Prostate gland (tissue), 2 donors: ENCODE results near the gene ST6GAL1. TPM values are rescaled to one million over a fixed set of nuclear protein-coding genes. Genes with fewer than 3 reads are reported as not detected.

Experiments
- DNase-seq: peaks from one replicate; pipeline ENCODE4 v3.0.0-alpha.2; 2019; ENCODE audit warnings: low spot score
- H3K27ac ChIP-seq, 2 donors: fragments of 200-600 bp; sonication (generic); 2 replicates each; pipeline ENCODE4 v1.5.1; 2017 to 2019
- H3K27me3 ChIP-seq: fragments of 200-600 bp; sonication (generic); replicated peaks from 2 replicates; pipeline ENCODE4 v1.5.1; 2019; ENCODE audit not compliant: insufficient read depth
- H3K36me3 ChIP-seq, 2 donors: fragments of 200-600 bp; sonication (generic); 1 replicate in 1 of 2; 2 replicates in 1 of 2; pipeline versions ENCODE4 v1.5.1 to v1.8.1; 2017 to 2019
- H3K4me1 ChIP-seq: fragments of 200-600 bp; sonication (generic); replicated peaks from 2 replicates; pipeline ENCODE4 v1.5.1; 2019
- H3K4me3 ChIP-seq, 2 donors: fragments of 200-600 bp; sonication (generic); 2 replicates each; pipeline ENCODE4 v1.5.1; 2017 to 2019
- H3K9me3 ChIP-seq: fragments of 200-600 bp; sonication (generic); 2 replicates; pipeline ENCODE4 v1.5.1; 2017
- CTCF ChIP-seq, 4 experiments: fragments of 200-600 bp in 2 of 4; fragments of 450-650 bp in 2 of 4; sonication (generic) in 2 of 4; IDR thresholded peaks; 1 replicate in 3 of 4; 2 replicates in 1 of 4; pipeline ENCODE4 v1.5.1; 2016 to 2019; ENCODE audit warnings: antibody characterized with exemption in 4 of 4, mild to moderate bottlenecking in 2 of 4, moderate library complexity in 2 of 4
- POLR2A ChIP-seq: fragments of 450-650 bp; IDR thresholded peaks from one replicate; pipeline ENCODE4 v1.6.1; 2016; ENCODE audit warnings: antibody characterized with exemption, mild to moderate bottlenecking
- POLR2AphosphoS5 ChIP-seq: sonication (generic); formaldehyde crosslinking; IDR thresholded peaks from one replicate; pipeline ENCODE4 v1.6.1; 2017; ENCODE audit warnings: antibody characterized with exemption
- WGBS: methylation state at CpG from one replicate; pipeline ENCODE4 v1.1.5; 2018; 5-methylcytosine and 5-hydroxymethylcytosine counted together
- intact Hi-C: fragments of 100-400 bp; cut with DNase I; formaldehyde crosslinking; loops from one replicate; pipeline ENCODE4 v1.14.2; 2022
- total RNA-seq, 2 donors: library from RNA; depleted of rRNA; stranded (reverse); fragments of >200 nt; gene quantifications; one replicate each; pipeline ENCODE4 v1.1.0, GENCODE V29; 2016

ST6GAL1 gene
- total RNA-seq, 2 donors from 2014 or later: 101 to 225 TPM

GRCh38 chr3:187039723-187040414 is 109.5 kb downstream of the ST6GAL1 start:
- peak overlapping the region; percentile 70 to 78 for H3K27ac ChIP-seq
- intact Hi-C loops: no loop called here

GRCh38 chr3:187040516-187041361 is 110.4 kb downstream of the ST6GAL1 start:
- TF ChIP-seq POLR2A: no peak
- no peak for TF ChIP-seq CTCF (IDR thresholded peaks at IDR 0.05)
- TF ChIP-seq POLR2AphosphoS5: no peak
- Histone ChIP-seq H3K27ac (peak overlapping the region; percentile 70 to 78), H3K4me1 (peaks cover 9% of the 10 kb centered on the region), H3K4me3 (no peak overlapping the region), H3K27me3 (no peaks in the 10 kb centered on the region), H3K36me3 (no peaks in the 10 kb centered on the region), H3K9me3 (no peaks in the 10 kb centered on the region)
- no peak for DNase-seq
- intact Hi-C loops: no loop called here
- WGBS: 81% methylated on average over 5 of the region's 5 CpGs

More at GRCh38 chr3:187039723-187040414, 109.5 kb downstream of the ST6GAL1 start:
- DNase-seq: no peak
- no peaks in the 10 kb centered on the region for H3K9me3 ChIP-seq
- 66% methylated on average over 6 of the region's 6 CpGs for WGBS
- TF ChIP-seq POLR2A: no peak
- no peak for TF ChIP-seq CTCF (IDR thresholded peaks at IDR 0.05)
- TF ChIP-seq POLR2AphosphoS5: peak; percentile 80
- H3K4me1 ChIP-seq: peaks cover 9% of the 10 kb centered on the region
- no peaks in the 10 kb centered on the region for H3K27me3 ChIP-seq
- H3K4me3 ChIP-seq: no peak overlapping the region
- H3K36me3 ChIP-seq: no peaks in the 10 kb centered on the region

GRCh38 chr3:187041362-187042307 is 111.3 kb downstream of the ST6GAL1 start:
- Histone ChIP-seq H3K36me3 (no peaks in the 10 kb centered on the region), H3K4me1 (peaks cover 9% of the 10 kb centered on the region), H3K27ac (peak overlapping the region; percentile 70 to 78), H3K4me3 (no peak overlapping the region), H3K9me3 (no peaks in the 10 kb centered on the region), H3K27me3 (no peaks in the 10 kb centered on the region)
- 73% methylated on average over 8 of the region's 8 CpGs for WGBS
- TF ChIP-seq POLR2AphosphoS5 (peak; percentile 55), POLR2A (no peak), CTCF (IDR thresholded peaks at IDR 0.05) (no peak)
- intact Hi-C loops: no loop called here
- no peak for DNase-seq

GRCh38 chr3:187042346-187042745 is 112.0 kb downstream of the ST6GAL1 start:
- intact Hi-C loops: no loop called here
- H3K4me1 ChIP-seq: peaks cover 9% of the 10 kb centered on the region
- WGBS: 91% methylated on average over 5 of the region's 5 CpGs
- H3K27me3 ChIP-seq: no peaks in the 10 kb centered on the region
- no peak for DNase-seq
- no peaks in the 10 kb centered on the region for H3K36me3 ChIP-seq
- TF ChIP-seq POLR2A: no peak
- TF ChIP-seq CTCF (IDR thresholded peaks at IDR 0.05): no peak
- TF ChIP-seq POLR2AphosphoS5: no peak
- H3K4me3 ChIP-seq: no peak overlapping the region
- H3K27ac ChIP-seq: peak overlapping the region in 1 of 2 donors; percentile 78
- H3K9me3 ChIP-seq: no peaks in the 10 kb centered on the region
